Fibroblast of the aortic adventitia (primary cell): ENCODE results near the gene LGALS9. TPM values are rescaled to one million over a fixed set of nuclear protein-coding genes. Genes with fewer than 3 reads are reported as not detected.
"Not testable (repeated sequence)": the region's sequence is repeated elsewhere in the genome, so short reads cannot be mapped to it uniquely, and the experiment has no call there.

Experiments used
- DNase-seq: peaks from one replicate; pipeline ENCODE4 v3.0.0-alpha.2; 2010; ENCODE audit warnings: low read depth
- H3K4me3 ChIP-seq: 2 replicates; pipeline ENCODE4 v1.5.1; 2011; ENCODE audit warnings: low read depth, mild to moderate bottlenecking, control low read depth, low read length, moderate library complexity
- CTCF ChIP-seq: IDR thresholded peaks from 2 replicates; pipeline ENCODE4 v1.5.1; 2011; ENCODE audit warnings: mild to moderate bottlenecking, low read length, control low read depth, inconsistent platforms; ENCODE audit not compliant: insufficient read depth
- total RNA-seq: library from RNA; depleted of rRNA; stranded (reverse); fragments of >200 nt; gene quantifications from 2 replicates; pipeline ENCODE4 v1.2.3, GENCODE V29; 2012; ENCODE audit warnings: low replicate concordance

Gene LGALS9
- total RNA-seq, 1 donor, result 0.90 TPM

- TF ChIP-seq CTCF, result no peak
- no peak for DNase-seq
- no peak overlapping the region for H3K4me3 ChIP-seq
These were observed 38.1 kb downstream of the LGALS9 start for GRCh38 chr17:27669136-27669535.

GRCh38 chr17:27669850-27670249, 38.9 kb downstream of the LGALS9 start:
- H3K4me3 ChIP-seq, result no peak overlapping the region
- no peak for TF ChIP-seq CTCF
- DNase-seq, result no peak

GRCh38 chr17:27670791-27671590, 40.0 kb downstream of the LGALS9 start:
- H3K4me3 ChIP-seq, result no peak overlapping the region
- DNase-seq, result no peak
- TF ChIP-seq CTCF, result no peak

GRCh38 chr17:27671591-27671910, 40.6 kb downstream of the LGALS9 start:
- TF ChIP-seq CTCF, result no peak
- DNase-seq, result no peak
- H3K4me3 ChIP-seq, result no peak overlapping the region

- DNase-seq, result not testable (repeated sequence)
These were observed 41.0 kb downstream of the LGALS9 start for GRCh38 chr17:27671977-27672480.

GRCh38 chr17:27674335-27674734, 43.3 kb downstream of the LGALS9 start:
- no peak for TF ChIP-seq CTCF
- no peak for DNase-seq
- H3K4me3 ChIP-seq, result no peak overlapping the region

More at GRCh38 chr17:27671977-27672480, 41.0 kb downstream of the LGALS9 start:
- not testable (repeated sequence) for H3K4me3 ChIP-seq

GRCh38 chr17:27677191-27677590, 46.2 kb downstream of the LGALS9 start:
- DNase-seq, result no peak
- no peak for TF ChIP-seq CTCF
- H3K4me3 ChIP-seq, result no peak overlapping the region

- not testable (repeated sequence) for H3K4me3 ChIP-seq, DNase-seq
These were observed 55.3 kb downstream of the LGALS9 start for GRCh38 chr17:27686322-27686721.
